NCI-H187 treated with DMSO at 0.1 percent for 48 hours (cell line): ENCODE results near the gene TIE1.

Experiments used
- DNase-seq: peaks from one replicate; lab custom pipeline; 2025; lab: John Stamatoyannopoulos, UW

TIE1 gene

DNA sequence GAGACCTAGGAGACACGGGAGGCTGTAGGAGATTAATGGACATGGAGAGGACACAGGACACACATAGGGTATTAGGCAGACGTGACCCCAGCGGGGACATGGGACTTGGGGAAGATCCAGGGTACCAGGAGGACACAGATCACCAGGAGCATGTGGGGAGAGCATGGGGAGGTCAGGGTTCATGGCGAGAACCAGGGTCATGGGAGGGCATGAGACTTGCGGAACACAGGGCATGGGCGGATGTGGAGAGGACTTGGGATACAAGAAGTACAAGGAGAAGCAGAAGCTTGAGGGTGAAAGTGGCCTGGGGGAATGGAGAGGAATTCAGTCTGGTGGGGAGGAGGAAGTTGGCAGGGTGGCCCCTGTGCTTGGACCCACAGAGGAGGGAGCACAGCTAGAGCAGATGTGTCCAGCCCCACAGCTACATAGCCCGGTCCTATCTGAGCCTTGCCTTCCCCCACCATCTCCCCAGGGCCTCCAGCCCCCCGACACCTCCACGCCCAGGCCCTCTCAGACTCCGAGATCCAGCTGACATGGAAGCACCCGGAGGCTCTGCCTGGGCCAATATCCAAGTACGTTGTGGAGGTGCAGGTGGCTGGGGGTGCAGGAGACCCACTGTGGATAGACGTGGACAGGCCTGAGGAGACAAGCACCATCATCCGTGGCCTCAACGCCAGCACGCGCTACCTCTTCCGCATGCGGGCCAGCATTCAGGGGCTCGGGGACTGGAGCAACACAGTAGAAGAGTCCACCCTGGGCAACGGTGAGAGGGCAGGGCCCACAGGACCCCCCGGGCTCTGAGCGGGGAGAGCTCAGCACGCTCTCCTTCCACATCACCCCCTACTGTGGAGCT lies 12.1 kb downstream of the TIE1 start:
- no peak for DNase-seq

DNA sequence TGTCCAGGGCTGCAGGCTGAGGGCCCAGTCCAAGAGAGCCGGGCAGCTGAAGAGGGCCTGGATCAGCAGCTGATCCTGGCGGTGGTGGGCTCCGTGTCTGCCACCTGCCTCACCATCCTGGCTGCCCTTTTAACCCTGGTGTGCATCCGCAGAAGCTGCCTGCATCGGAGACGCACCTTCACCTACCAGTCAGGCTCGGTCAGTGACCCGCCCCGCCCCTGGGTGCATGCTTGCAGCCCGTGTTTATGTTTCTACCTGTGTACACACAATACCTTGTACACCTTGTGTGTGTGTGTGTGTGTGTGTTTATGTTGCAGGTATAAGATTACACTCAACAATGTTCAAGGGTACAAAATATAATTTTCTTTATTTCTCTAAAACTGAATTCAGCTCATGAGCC lies 13.0 kb downstream of the TIE1 start:
- DNase-seq, result no peak

DNA sequence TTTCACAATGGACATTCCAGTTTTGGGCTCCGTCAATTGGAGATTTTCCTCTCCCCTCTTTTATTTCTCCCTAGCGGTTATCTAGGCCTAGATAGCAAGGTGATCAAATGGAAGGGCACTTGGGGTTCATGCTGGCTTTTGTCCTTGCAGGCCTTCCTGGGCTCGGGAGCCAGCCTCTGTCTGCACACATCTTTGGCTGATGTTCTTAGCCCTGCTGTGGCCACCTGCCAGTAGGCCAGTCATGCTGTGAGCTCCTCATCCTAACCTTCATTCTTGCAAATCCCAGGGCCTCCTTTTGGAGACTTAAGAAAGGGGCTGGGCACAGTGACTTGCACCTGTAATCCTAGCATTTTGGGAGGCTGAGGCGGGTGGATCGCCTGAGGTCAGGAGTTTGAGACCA lies 13.5 kb downstream of the TIE1 start:
- no peak for DNase-seq

DNA sequence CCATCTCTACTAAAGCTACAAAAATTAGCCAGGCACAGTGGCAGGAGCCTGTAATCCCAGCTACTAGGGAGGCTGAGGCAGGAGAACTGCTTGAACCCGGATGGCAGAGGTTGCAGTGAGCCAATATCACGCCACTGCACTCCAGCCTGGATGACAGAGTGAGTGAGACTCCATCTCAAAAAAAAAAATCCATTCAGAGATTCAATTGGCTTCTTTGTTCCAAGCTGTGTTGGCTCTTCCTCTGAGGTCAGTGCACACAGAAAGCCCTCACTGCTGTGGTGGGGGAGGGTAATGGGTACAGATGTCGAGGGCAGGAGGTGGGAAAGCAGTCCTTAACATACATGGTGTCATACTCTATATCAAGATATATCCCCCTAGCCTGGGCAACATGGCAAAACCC lies 14.7 kb downstream of the TIE1 start:
- no peak for DNase-seq

DNA sequence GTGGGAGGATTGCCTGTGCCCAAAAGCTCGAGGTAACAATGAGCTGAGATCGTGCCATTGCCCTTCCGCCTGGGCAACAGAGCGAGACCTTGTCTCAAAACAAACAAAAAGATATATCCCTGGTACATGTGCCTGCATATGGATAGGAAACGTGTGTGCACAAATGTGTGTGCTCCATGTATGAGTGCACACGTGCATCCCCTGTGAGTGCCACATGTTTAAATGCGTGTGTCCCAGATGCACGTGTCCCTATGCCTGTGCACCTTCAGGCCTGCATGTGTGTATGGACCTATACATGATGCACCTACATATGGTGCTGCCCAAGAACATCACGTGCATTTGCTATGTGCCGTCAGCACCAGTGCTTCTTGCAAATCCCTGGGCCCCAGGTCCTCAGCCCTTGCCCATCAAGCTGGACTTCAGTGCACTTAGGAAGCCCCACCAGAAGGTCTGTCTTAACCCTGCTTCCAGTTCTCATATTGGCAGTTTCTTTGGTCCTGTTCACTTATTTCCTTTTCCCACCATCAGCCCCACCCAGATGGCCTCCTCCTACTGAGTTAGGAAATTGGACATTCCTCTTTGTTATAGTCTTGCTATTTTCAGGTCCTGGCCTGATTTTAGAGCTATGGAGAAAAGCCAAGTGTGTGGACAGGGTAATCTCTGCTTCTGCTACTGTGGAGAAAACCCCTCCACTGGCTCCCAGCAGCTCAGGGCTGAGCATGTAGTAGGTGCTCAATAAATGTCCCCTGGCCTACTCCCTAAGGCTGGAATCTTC lies 15.4 kb downstream of the TIE1 start:
- no peak for DNase-seq

DNA sequence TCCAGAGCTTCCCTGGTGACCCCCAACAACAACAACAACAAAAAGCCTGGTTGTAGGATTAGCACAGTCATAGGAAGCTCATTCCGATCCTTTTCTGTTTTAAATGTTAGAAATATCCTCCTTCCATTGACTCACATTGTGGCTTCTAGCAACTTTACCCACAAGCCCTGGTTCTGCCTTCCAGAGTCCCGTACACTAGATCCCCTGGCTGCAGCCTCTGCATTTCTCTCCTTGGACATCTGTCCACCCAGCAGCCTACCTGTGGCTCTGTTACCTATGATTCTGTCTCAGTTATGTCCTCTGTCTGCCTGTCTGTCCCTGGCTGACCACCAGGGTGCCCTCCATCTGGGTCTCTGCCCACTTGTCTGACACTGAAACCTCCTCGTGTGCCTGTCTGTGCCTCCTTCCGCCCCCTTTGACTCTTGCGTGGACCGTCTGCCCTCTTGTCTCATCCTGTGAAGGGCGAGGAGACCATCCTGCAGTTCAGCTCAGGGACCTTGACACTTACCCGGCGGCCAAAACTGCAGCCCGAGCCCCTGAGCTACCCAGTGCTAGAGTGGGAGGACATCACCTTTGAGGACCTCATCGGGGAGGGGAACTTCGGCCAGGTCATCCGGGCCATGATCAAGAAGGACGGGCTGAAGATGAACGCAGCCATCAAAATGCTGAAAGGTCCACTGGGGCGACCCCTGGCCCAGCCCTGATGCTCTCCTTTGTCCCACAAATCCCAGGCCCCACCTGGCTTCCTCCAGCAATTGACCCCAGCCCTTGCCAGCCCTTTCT lies 16.1 kb downstream of the TIE1 start:
- no peak for DNase-seq

DNA sequence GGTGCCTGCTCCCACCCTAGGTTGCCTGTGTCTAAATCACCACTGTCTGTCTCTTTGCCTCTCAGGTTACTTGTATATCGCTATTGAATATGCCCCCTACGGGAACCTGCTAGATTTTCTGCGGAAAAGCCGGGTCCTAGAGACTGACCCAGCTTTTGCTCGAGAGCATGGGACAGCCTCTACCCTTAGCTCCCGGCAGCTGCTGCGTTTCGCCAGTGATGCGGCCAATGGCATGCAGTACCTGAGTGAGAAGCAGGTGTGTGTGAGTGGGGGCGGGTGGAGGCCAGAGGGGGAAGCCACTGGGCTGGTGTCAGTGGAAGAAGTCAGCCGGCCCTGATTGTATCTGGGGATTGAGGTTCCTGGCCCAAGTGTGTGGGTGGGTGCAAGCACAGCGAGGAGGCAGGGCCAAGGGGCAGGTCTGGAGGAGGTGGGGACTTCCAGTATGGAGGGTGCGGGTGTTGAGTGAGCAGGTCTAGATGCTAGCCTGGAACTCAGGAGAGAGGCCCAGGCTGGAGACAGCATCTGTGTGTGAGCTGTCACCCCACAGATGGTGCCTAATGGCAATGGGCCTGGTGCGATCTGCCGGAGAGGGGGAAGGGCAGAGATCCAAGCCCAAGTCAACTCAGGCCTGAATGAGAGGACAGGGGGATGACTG lies 17.2 kb downstream of the TIE1 start:
- DNase-seq, result no peak

DNA sequence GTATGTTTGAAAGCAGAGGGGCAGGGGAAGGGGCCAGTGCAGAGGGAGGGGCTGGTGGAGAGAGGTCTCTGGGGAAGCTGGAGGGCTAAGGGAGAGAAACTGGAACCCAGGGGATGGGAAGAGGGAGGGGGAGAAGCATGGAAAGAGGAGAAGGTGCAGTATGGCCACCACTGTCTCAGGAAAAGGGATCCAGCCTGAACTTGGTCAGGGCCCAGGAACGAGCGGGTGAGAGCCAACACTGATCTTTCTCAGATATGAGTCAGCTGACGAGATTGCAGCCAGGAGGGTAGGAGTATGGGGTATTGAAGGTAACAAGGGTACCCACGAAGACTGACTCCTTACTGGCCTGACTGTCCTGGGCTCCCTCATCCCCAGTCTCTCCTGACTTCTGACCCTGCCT lies 18.0 kb downstream of the TIE1 start:
- DNase-seq, result no peak

DNA sequence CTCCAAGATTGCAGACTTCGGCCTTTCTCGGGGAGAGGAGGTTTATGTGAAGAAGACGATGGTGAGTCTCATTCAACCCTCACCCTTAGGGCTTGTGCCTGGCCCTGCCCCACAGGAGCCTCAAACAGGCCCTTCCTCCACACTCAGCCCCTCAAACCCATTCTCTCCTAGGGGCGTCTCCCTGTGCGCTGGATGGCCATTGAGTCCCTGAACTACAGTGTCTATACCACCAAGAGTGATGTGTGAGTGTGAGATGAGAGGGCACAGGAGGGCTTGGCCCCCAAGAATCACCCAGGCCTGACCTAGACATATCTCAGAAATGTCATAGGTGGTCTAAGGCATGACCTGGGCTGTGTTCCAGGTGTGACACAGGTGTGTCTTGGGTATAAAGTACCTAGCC lies 18.5 kb downstream of the TIE1 start:
- no peak for DNase-seq

DNA sequence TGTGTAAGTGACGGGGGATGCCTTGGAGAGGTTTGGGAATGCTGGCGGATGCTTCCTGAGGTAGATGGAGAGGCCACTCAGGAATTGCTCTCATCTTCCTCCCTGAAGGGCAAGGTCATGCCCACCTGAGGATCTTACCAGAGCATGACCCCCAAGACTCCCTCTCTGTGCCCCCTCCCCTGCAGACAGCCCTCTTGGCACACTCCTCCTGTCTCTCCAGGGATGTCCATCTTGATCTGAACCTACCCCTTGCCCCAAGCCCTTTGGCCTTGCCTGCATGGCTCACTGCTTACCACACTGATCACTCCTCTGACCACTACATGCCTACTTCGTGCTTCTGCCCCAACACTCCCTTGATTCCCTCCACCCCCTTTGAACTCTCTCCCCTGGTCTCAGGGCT lies 19.0 kb downstream of the TIE1 start:
- no peak for DNase-seq

DNA sequence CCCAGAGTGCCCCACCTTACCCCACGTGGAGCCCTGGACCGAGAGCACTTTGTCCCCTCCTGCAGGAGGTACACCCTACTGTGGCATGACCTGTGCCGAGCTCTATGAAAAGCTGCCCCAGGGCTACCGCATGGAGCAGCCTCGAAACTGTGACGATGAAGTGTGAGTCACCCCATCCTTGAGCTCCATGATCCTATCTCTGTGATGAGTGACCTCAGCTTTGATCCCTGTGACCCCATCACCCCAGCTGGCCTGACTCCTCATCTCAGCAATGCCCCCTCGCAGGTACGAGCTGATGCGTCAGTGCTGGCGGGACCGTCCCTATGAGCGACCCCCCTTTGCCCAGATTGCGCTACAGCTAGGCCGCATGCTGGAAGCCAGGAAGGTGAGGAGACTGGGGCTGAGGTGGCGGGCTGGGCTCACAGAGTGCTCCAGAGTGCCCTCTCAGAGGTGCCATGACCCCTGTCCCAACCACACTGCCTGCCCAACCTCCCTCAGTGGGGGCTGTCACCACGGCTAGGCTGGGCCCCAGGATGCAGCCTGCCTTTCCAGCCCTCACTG lies 20.6 kb downstream of the TIE1 start:
- DNase-seq, result no peak

DNA sequence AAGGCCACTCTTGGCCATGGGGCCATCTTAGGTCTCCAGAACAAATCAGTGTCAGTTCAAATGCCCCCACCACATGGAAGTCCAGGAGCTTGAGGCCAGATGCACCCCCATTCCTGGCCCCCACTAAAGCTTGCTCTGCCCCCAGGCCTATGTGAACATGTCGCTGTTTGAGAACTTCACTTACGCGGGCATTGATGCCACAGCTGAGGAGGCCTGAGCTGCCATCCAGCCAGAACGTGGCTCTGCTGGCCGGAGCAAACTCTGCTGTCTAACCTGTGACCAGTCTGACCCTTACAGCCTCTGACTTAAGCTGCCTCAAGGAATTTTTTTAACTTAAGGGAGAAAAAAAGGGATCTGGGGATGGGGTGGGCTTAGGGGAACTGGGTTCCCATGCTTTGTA lies 21.7 kb downstream of the TIE1 start:
- DNase-seq, result no peak

DNA sequence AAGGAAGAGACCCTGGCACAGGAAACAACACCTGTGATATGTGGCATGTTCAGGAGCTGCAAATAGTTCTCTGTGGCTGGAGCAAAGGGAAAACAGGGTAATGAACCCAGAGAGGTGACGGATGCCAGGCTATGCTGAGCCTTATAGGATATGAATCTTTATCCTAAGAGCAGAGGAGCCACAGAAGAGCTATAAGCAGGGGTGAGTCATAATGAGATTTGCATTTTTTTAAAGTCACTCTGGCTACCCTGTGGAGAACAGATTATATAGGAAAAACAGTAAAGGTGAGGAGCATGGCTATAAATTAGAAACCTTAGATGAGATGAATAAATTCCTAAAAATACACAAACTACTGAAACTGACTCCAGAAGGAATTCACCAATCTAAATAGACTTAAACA lies 24.0 kb downstream of the TIE1 start:
- DNase-seq, result no peak

DNA sequence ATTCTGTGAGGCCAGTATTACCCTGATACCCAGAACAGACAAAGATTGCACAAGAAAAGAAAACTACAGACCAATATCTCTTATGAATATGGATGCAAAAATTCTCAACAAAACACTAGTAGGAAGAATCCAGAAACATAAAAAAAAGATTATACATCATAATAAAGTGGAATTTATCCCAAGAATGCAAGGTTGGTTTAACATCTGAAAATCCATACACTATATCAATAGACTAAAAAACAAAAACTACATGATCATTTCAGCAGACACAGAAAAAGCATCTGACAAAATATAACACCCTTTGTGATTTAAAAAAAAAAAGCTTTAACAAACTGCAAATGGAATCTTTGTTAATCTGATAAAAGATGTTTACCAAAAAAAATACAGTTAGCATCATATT lies 24.6 kb downstream of the TIE1 start:
- DNase-seq, result no peak

DNA sequence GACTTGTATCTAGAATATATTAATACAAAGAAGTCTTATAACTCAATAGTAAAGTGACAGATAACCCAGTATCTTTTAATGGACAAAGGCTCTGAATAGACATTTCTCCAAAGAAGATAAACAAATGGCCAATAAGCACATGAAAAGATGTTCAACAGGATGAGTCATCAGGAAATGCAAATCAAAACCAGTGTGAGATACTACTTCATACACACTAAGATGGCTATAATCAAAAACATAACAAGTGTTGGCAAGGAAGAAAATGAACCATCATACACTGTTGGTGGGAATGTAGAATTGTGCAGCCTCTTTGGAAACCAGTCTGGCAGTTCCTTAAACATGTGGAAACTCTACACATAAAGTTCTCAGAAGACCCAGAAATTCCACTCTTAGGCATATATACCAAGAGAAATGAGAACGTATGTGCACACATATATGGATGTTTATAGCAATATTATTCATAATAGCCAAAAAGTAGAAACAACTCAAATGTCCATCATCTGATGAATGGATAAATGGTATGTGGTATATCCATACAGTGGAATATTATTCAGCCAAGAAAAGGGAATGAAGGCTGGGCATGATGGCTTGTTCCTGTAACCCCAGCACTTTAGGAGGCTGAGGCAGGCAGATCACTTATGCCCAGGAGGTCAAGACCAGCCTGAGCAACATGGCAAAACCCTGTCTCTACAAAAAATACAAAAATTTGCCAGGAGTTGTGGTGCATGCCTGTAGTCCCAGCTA lies 26.9 kb downstream of the TIE1 start:
- no peak for DNase-seq

DNA sequence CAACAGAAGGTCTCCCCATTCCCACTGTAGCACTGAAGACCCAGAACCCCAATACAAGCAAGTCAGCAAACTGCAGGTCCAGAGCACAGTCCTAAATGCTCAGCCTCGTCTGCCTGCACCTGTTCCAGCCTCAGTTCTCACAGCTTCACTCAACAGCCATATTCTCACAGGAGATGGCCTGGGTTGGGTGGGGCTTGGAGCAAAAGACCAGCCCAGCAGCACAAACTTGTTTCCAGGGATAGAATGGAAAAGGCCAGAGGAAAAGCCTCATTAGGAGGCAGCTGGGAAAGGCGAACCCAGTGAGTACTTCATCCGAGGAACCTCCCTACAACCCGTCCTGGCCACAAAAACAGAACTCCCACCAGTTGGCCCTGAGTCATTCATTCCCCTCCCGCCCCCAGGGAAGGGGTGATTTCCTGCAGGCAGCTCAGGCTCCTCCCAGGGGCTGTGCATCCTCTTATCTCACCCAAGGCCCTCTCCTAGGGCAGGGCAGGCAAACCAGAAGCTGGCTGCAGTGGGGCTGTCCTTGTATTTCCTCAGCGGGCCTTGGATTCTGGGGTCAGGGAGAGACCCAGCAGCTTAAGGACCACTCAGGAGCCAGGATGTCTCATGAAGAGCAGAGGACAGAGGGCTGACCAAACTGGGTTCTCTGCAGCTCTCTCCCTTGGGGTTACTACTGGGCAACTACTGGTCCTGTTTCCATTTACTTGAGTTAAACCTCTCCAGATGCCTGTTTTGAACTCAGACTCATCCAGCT lies 29.4 kb downstream of the TIE1 start:
- no peak for DNase-seq

DNA sequence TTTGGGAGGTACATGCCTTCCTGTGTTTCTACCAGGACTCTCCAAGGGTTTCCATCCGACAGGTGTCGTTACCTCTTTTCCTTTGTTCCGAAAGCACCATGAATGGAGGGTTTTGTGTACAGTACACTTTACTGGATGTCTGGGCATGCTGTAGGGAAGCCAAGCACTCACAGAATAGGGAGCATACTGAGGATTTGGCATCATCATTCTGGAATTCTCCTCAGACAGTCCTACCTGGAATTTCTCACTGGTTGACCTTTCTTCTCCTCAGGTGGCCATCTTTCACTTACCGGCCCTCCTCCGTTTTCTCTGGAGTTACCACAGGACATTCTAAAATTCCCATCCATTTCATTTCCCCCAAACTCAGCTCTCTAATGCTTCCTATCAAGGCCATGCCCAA lies 30.9 kb downstream of the TIE1 start:
- no peak for DNase-seq

DNA sequence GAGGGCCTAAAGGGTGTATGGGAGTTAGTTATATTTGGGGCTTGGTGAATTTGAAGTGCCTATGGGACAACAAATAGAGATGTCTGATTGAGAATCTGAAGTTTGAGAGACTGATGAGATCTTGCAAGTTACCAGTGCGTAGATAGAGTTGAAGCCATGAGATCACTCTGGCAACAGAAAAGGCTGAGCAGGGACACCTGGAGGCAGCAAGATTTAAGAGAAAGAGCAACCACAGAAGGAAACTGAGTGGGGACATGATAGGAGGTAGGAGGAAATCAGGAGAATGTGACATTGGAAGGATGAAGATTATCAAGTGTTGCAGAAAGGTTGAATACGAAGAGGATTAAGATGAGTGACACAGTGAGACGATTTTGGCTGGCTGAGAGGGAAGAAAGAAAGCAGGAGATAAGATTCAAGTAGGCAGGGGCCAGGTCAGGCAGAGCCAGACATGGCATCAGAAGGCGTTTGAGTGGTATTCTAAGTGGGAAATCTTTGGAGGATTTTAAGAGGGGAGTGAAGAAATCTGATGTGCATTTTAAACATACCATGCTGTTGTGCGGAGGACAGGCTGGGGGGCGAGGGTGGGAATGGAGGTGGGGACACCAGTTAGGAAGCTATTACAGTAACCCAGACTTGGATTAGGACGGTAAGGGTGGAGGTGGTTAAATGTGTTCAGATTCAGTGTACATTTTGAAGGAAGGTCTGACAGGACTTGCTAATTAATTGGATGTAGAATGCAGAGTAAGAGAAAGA lies 33.8 kb downstream of the TIE1 start:
- DNase-seq, result no peak

DNA sequence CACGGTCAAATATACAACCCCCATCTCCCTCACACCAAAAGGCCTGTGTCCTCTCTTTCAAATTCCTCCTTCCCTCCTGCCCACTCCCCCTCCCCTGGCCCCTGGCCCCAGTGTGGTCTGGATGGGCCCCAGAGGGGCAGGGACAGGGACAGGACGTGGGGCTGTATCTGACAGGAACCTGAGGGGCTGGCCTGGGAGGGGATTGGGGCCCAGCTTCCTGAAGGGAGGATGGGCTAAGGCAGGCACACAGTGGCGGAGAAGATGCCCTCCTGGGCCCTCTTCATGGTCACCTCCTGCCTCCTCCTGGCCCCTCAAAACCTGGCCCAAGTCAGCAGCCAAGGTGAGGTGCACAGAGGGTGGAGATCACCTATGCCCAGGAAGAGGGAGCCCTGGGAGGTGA lies 36.8 kb downstream of the TIE1 start, which contains the start of gene MPL:
MPL (plus strand) TSS at position 231 of the 400 bp plus-strand sequence; CDS start at position 262, 31 bp downstream.
- no peak for DNase-seq

DNA sequence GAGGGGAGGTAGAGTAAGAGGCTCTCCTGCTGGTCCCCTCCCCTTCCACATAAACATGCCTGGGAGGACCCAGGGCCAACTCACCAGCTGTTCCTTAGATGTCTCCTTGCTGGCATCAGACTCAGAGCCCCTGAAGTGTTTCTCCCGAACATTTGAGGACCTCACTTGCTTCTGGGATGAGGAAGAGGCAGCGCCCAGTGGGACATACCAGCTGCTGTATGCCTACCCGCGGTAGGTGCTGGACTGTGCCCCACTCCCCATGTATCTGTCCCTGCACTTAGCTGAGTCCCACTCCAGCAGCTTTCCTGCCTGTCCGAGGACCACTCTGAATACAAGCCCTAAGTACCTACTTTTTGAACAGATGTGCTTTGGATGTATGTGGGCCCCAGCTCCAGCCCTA lies 37.2 kb downstream of the TIE1 start:
- DNase-seq, result no peak
